Thyroid gland (tissue), 4 donors: ENCODE results near the gene BRD3OS. TPM values are rescaled to one million over a fixed set of nuclear protein-coding genes. Genes with fewer than 3 reads are reported as not detected.

Experiments
- DNase-seq, 2 donors: peaks; one replicate each; pipeline ENCODE4 v3.0.0-alpha.2; 2019
- H3K27ac ChIP-seq, 3 donors: fragments of 200-600 bp; sonication (generic); 1 replicate in 2 of 3; 2 replicates in 1 of 3; pipeline ENCODE4 v1.5.1; 2016 to 2019; ENCODE audit warnings: mild to moderate bottlenecking in 1 of 3, moderate library complexity in 1 of 3
- H3K27me3 ChIP-seq: fragments of 200-600 bp; sonication (generic); one replicate; pipeline ENCODE4 v1.5.1; 2019
- H3K36me3 ChIP-seq, 2 donors: fragments of 200-600 bp; sonication (generic); one replicate each; pipeline ENCODE4 v1.5.1; 2016 to 2019
- H3K4me1 ChIP-seq, 2 donors: fragments of 200-600 bp; sonication (generic); one replicate each; pipeline ENCODE4 v1.5.1; 2017 to 2019
- H3K4me3 ChIP-seq, 3 donors: fragments of 200-600 bp; sonication (generic); replicated peaks in 1 of 3; 1 replicate in 2 of 3; 2 replicates in 1 of 3; pipeline ENCODE4 v1.5.1; 2016; ENCODE audit warnings: mild to moderate bottlenecking in 1 of 3
- H3K9me3 ChIP-seq: fragments of 200-600 bp; sonication (generic); one replicate; pipeline ENCODE4 v1.5.1; 2017
- CTCF ChIP-seq, 6 experiments: fragments of 200-600 bp in 3 of 6; fragments of 450-650 bp in 3 of 6; sonication (generic) in 3 of 6; IDR thresholded peaks; one replicate each; pipeline ENCODE4 v1.5.1; 2016 to 2019; ENCODE audit warnings: antibody characterized with exemption in 6 of 6, mild to moderate bottlenecking in 2 of 6, inconsistent platforms in 1 of 6, moderate library complexity in 1 of 6
- POLR2A ChIP-seq, 2 donors: fragments of 450-650 bp; IDR thresholded peaks; one replicate each; pipeline ENCODE4 v1.6.1; 2017; ENCODE audit warnings: antibody characterized with exemption in 2 of 2, mild to moderate bottlenecking in 2 of 2, moderate library complexity in 1 of 2
- WGBS, 2 donors: methylation state at CpG; one replicate each; pipeline ENCODE4 v1.1.5; 2017; 5-methylcytosine and 5-hydroxymethylcytosine counted together
- intact Hi-C: fragments of 100-400 bp; cut with DNase I; formaldehyde crosslinking; loops from one replicate; pipeline ENCODE4 v1.15.1; 2023
- total RNA-seq, 4 donors: library from RNA; depleted of rRNA; stranded (reverse); fragments of >200 nt; gene quantifications; one replicate each; pipeline ENCODE4 v1.2.3, GENCODE V29; 2016

BRD3OS gene
- total RNA-seq, 4 donors from 2014 or later = 26.4 to 29.3 (median 27.2) TPM

GRCh38 chr9:133977421-133978201 lies 47.7 kb upstream of the BRD3OS start:
- no peak overlapping the region for H3K4me3 ChIP-seq
- H3K9me3 ChIP-seq = no peaks in the 10 kb centered on the region
- TF ChIP-seq CTCF (IDR thresholded peaks at IDR 0.05) = no peak
- no peak for TF ChIP-seq POLR2A (IDR thresholded peaks at IDR 0.05)
- no peak overlapping the region for H3K27ac ChIP-seq
- no peaks in the 10 kb centered on the region for H3K36me3 ChIP-seq
- no peak for DNase-seq
- peaks cover 0 to 32% of the 10 kb centered on the region in 2 donors for H3K4me1 ChIP-seq
- intact Hi-C loops = no loop called here
- WGBS, 2 donors = 93 to 100% methylated on average over 4 to 19 of the region's 26 CpGs
- H3K27me3 ChIP-seq = no peaks in the 10 kb centered on the region

GRCh38 chr9:133978226-133978898 lies 46.9 kb upstream of the BRD3OS start:
- 94% methylated on average over 13 of the region's 13 CpGs for WGBS, 2 donors
- TF ChIP-seq POLR2A (IDR thresholded peaks at IDR 0.05) (no peak), CTCF (IDR thresholded peaks at IDR 0.05) (no peak)
- Histone ChIP-seq H3K27ac (peak overlapping the region in 1 of 3 donors; percentile 15), H3K36me3 (no peaks in the 10 kb centered on the region), H3K4me3 (no peak overlapping the region), H3K27me3 (no peaks in the 10 kb centered on the region), H3K9me3 (no peaks in the 10 kb centered on the region), H3K4me1 (peaks cover 0 to 30% of the 10 kb centered on the region in 2 donors)
- intact Hi-C loops = no loop called here
- no peak for DNase-seq

GRCh38 chr9:133978899-133979272 lies 46.4 kb upstream of the BRD3OS start:
- intact Hi-C loops = no loop called here
- Histone ChIP-seq H3K27ac (peak overlapping the region in 2 of 3 donors; percentile 15 to 40), H3K4me3 (no peak overlapping the region), H3K9me3 (no peaks in the 10 kb centered on the region), H3K36me3 (no peaks in the 10 kb centered on the region), H3K4me1 (peaks cover 0 to 25% of the 10 kb centered on the region in 2 donors), H3K27me3 (no peaks in the 10 kb centered on the region)
- no peak for DNase-seq
- WGBS, 2 donors = 72 to 96% methylated on average over 3 to 16 of the region's 16 CpGs
- TF ChIP-seq CTCF (IDR thresholded peaks at IDR 0.05) (no peak), POLR2A (IDR thresholded peaks at IDR 0.05) (no peak)

- intact Hi-C loops = no loop called here
- H3K27me3 ChIP-seq = no peaks in the 10 kb centered on the region
- TF ChIP-seq CTCF (IDR thresholded peaks at IDR 0.05) (no peak), POLR2A (IDR thresholded peaks at IDR 0.05) (no peak)
- peak overlapping the region in 2 of 3 donors; percentile 15 to 40 for H3K27ac ChIP-seq
- H3K4me1 ChIP-seq = peaks cover 0 to 20% of the 10 kb centered on the region in 2 donors
- H3K9me3 ChIP-seq = no peaks in the 10 kb centered on the region
- H3K4me3 ChIP-seq = no peak overlapping the region
- no peaks in the 10 kb centered on the region for H3K36me3 ChIP-seq
- DNase-seq = no peak
- 48 to 67% methylated on average over 25 to 31 of the region's 37 CpGs for WGBS, 2 donors
Observed at GRCh38 chr9:133979273-133979920, 45.9 kb upstream of the BRD3OS start.
